HL-60 (cell line): ENCODE data around the gene GGTA1.
"Not testable (repeated sequence)": the region's sequence is repeated elsewhere in the genome, so short reads cannot be mapped to it uniquely, and the experiment has no call there.

Experiments used
- CTCF ChIP-seq: IDR thresholded peaks from one replicate; pipeline ENCODE4 v1.5.1; 2011; ENCODE audit warnings: low read length, control low read depth, inconsistent platforms; ENCODE audit not compliant: insufficient read depth
- POLR2AphosphoS5 ChIP-seq: IDR thresholded peaks from 2 replicates; pipeline ENCODE4 v1.6.1; 2012; ENCODE audit warnings: low read depth

- not testable (repeated sequence) for TF ChIP-seq POLR2AphosphoS5, CTCF
Observed at GRCh38 chr9:121458449-121458848, 41.2 kb downstream of the GGTA1 start.
